WERI-Rb-1 (cell line): Measurements from ENCODE around the gene ZNFX1.
"Not testable (repeated sequence)": the region's sequence is repeated elsewhere in the genome, so short reads cannot be mapped to it uniquely, and the experiment has no call there.

Experiments used
- DNase-seq: peaks from one replicate; pipeline ENCODE4 v3.0.0-alpha.2; 2020
- H3K27ac ChIP-seq: fragments of 250-450 bp; sonication (Bioruptor Pico); 2 replicates; pipeline ENCODE4 v1.5.1; 2020; ENCODE audit warnings: mild to moderate bottlenecking, moderate library complexity
- H3K27me3 ChIP-seq: fragments of 250-450 bp; sonication (Bioruptor Pico); 2 replicates; pipeline ENCODE4 v1.5.1; 2021; ENCODE audit warnings: mild to moderate bottlenecking, low read depth, moderate library complexity; ENCODE audit not compliant: insufficient read depth, severe bottlenecking
- H3K36me3 ChIP-seq: fragments of 250-450 bp; sonication (Bioruptor Pico); 2 replicates; pipeline ENCODE4 v1.5.1; 2020; ENCODE audit warnings: mild to moderate bottlenecking, moderate library complexity
- H3K4me3 ChIP-seq: 2 replicates; pipeline ENCODE4 v1.5.1; 2011; ENCODE audit warnings: low read depth, mild to moderate bottlenecking, control low read depth, low read length
- H3K9me3 ChIP-seq: fragments of 250-450 bp; sonication (Bioruptor Pico); 2 replicates; pipeline ENCODE4 v1.5.1; 2021; ENCODE audit warnings: mild to moderate bottlenecking, moderate library complexity; ENCODE audit not compliant: severe bottlenecking
- CTCF ChIP-seq: IDR thresholded peaks from 2 replicates; pipeline ENCODE4 v1.5.1; 2011; ENCODE audit warnings: low read depth, mild to moderate bottlenecking, control low read depth, inconsistent platforms, low read length

The ZNFX1 gene

GRCh38 chr20:49199729-49200293, 78.0 kb downstream of the ZNFX1 start:
- H3K27ac ChIP-seq = no peak overlapping the region
- H3K9me3 ChIP-seq = no peaks in the 10 kb centered on the region
- H3K4me3 ChIP-seq = no peak overlapping the region
- H3K36me3 ChIP-seq = no peaks in the 10 kb centered on the region
- no peak for TF ChIP-seq CTCF
- no peak for DNase-seq
- no peaks in the 10 kb centered on the region for H3K27me3 ChIP-seq

GRCh38 chr20:49192944-49193518, 84.8 kb downstream of the ZNFX1 start:
- H3K36me3 ChIP-seq, H3K4me3 ChIP-seq, H3K9me3 ChIP-seq, H3K27ac ChIP-seq, DNase-seq, H3K27me3 ChIP-seq: not testable (repeated sequence)
